ENCODE data around the gene PRR20G.

DNA sequence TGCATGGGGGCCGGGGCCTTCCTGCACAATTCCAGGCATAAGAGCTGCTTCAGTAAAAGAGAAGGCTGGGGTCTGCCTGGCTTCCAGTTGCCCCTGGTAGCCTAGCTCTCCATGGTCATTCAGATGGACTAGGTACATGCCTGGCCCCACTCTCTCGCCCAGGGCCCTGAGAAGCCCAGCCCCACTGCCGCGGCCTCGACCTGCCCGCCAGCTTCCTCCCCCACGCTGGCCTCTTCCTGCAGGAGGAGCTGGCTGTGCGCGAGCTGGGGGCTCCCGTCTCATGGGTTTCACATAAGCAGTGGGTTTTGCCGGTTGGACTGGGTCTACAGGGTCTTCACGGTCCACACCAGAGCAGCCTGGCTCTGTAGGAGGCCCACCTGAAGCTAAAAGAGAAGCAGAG lies 3.6 kb downstream of the PRR20G start:
- TF ChIP-seq, protein P1, sequence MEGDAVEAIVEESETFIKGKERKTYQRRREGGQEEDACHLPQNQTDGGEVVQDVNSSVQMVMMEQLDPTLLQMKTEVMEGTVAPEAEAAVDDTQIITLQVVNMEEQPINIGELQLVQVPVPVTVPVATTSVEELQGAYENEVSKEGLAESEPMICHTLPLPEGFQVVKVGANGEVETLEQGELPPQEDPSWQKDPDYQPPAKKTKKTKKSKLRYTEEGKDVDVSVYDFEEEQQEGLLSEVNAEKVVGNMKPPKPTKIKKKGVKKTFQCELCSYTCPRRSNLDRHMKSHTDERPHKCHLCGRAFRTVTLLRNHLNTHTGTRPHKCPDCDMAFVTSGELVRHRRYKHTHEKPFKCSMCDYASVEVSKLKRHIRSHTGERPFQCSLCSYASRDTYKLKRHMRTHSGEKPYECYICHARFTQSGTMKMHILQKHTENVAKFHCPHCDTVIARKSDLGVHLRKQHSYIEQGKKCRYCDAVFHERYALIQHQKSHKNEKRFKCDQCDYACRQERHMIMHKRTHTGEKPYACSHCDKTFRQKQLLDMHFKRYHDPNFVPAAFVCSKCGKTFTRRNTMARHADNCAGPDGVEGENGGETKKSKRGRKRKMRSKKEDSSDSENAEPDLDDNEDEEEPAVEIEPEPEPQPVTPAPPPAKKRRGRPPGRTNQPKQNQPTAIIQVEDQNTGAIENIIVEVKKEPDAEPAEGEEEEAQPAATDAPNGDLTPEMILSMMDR (IDR thresholded peaks at IDR 0.05 in 8 of 11, conservative IDR thresholded peaks at IDR 0.05 in 3 of 11): no peak
- no peak for TF ChIP-seq POLR2AphosphoS5 (IDR thresholded peaks at IDR 0.05)
- TF ChIP-seq POLR2A (IDR thresholded peaks at IDR 0.05): no peak
